Endodermal cell (in vitro differentiated cells): ENCODE data around the gene NDUFAF2. TPM values are rescaled to one million over a fixed set of nuclear protein-coding genes. Genes with fewer than 3 reads are reported as not detected.

Experiments used
- DNase-seq: peaks from one replicate; pipeline ENCODE4 v3.0.0-alpha.2; 2017
- H3K27ac ChIP-seq: 2 replicates; pipeline ENCODE4 v1.5.1; 2013; ENCODE audit warnings: mild to moderate bottlenecking, low read depth, low read length, moderate library complexity
- H3K27me3 ChIP-seq: 2 replicates; pipeline ENCODE4 v1.6.1; 2013; ENCODE audit warnings: mild to moderate bottlenecking, low read length, moderate library complexity; ENCODE audit not compliant: insufficient read depth, control insufficient read depth, poor library complexity, severe bottlenecking
- H3K36me3 ChIP-seq: 2 replicates; pipeline ENCODE4 v1.7.0; 2013; ENCODE audit warnings: mild to moderate bottlenecking, low read length, moderate library complexity; ENCODE audit not compliant: control insufficient read depth, insufficient read depth
- H3K4me1 ChIP-seq: one replicate; pipeline ENCODE4 v1.7.0; 2013; ENCODE audit warnings: low read length; ENCODE audit not compliant: control insufficient read depth, insufficient read depth
- H3K4me3 ChIP-seq: 2 replicates; pipeline ENCODE4 v1.5.1; 2013; ENCODE audit warnings: mild to moderate bottlenecking, low read length, moderate library complexity
- H3K9ac ChIP-seq: 2 replicates; pipeline ENCODE4 v1.6.1; 2013; ENCODE audit warnings: mild to moderate bottlenecking, low read length, moderate library complexity; ENCODE audit not compliant: poor library complexity, severe bottlenecking; ENCODE audit errors: extremely low read depth
- H3K9me3 ChIP-seq: 2 replicates; pipeline ENCODE4 v1.6.1; 2013; ENCODE audit warnings: mild to moderate bottlenecking, low read length, moderate library complexity; ENCODE audit not compliant: control insufficient read depth
- H3K27ac Mint-ChIP-seq: 2 replicates; pipeline ENCODE4 v1.8.0; 2020; ENCODE audit warnings: mixed read lengths
- H3K27me3 Mint-ChIP-seq: 2 replicates; pipeline ENCODE4 v1.8.0; 2021; ENCODE audit warnings: mild to moderate bottlenecking, mixed read lengths; ENCODE audit not compliant: insufficient read depth
- H3K36me3 Mint-ChIP-seq: 2 replicates; pipeline ENCODE4 v1.8.0; 2020; ENCODE audit warnings: low read depth, mixed read lengths
- H3K4me1 Mint-ChIP-seq: 2 replicates; pipeline ENCODE4 v1.8.0; 2020; ENCODE audit warnings: mixed read lengths
- H3K4me3 Mint-ChIP-seq: 2 replicates; pipeline ENCODE4 v1.8.0; 2020; ENCODE audit warnings: mild to moderate bottlenecking, moderate library complexity, mixed read lengths
- H3K9me3 Mint-ChIP-seq: 2 replicates; pipeline ENCODE4 v1.8.0; 2020; ENCODE audit warnings: mild to moderate bottlenecking, mixed read lengths
- WGBS, 2 experiments: methylation state at CpG; one replicate each; pipeline versions ENCODE4 v1.1.5 to v1.1.7; 2013; ENCODE audit warnings: missing lambda C conversion rate in 2 of 2, mixed read lengths in 1 of 2; ENCODE audit not compliant: insufficient coverage in 1 of 2, insufficient read length in 1 of 2; 5-methylcytosine and 5-hydroxymethylcytosine counted together
- total RNA-seq, 2 donors: library from RNA; stranded (reverse); fragmentation: NEBNext Ultra II Directional in 1 of 2; extraction: Animal tissue kit (Norgen Biotek cat#: 25700) in 1 of 2; gene quantifications; 2 replicates in 1 of 2; 3 replicates in 1 of 2; pipeline ENCODE4 v1.2.1, GENCODE V29; 2021
- TF ChIP-seq, protein P1 (sequence below): fragments of 200-600 bp; sonication (generic); conservative IDR thresholded peaks from 2 replicates; pipeline ENCODE4 v1.5.0; 2021; ENCODE audit warnings: antibody characterized with exemption, mild to moderate bottlenecking

NDUFAF2 gene
- total RNA-seq, 2 donors from 2014 or later: 20.5 to 23.0 TPM

DNA sequence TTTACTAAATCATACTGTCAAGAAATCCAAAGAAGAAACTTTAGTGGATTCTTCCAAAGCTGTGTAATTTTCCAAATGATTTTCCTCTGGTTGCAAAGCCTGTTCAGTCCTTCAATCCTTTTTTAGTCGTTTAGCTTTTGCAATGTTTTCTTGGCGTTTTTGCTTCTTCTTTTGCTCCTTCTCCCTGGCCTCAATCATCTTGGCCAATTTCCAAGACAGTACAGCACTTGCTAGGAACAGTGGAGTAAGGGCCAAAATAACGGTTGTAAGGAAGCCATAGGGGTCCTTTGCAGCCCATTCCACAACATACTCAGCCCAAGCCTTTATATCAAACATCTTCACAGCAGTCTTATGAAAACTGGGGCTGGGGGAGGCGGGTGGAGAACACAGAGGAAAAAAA, 214.8 kb downstream of the NDUFAF2 start:
- Mint-ChIP-seq H3K36me3 (peaks cover 48% of the 10 kb centered on the region), H3K27ac (no peak overlapping the region), H3K27me3 (no peaks in the 10 kb centered on the region), H3K4me1 (peaks cover 11% of the 10 kb centered on the region), H3K4me3 (no peak overlapping the region), H3K9me3 (peaks cover 11% of the 10 kb centered on the region)
- Histone ChIP-seq H3K4me3 (peak overlapping the region; percentile 100), H3K36me3 (peaks cover 42% of the 10 kb centered on the region), H3K4me1 (no peaks in the 10 kb centered on the region), H3K9me3 (peaks cover 9% of the 10 kb centered on the region), H3K27me3 (no peaks in the 10 kb centered on the region), H3K9ac (no peak overlapping the region), H3K27ac (no peak overlapping the region)
- WGBS, 2 experiments: 97 to 100% methylated on average over 2 to 4 of the region's 4 CpGs
- TF ChIP-seq, protein P1, sequence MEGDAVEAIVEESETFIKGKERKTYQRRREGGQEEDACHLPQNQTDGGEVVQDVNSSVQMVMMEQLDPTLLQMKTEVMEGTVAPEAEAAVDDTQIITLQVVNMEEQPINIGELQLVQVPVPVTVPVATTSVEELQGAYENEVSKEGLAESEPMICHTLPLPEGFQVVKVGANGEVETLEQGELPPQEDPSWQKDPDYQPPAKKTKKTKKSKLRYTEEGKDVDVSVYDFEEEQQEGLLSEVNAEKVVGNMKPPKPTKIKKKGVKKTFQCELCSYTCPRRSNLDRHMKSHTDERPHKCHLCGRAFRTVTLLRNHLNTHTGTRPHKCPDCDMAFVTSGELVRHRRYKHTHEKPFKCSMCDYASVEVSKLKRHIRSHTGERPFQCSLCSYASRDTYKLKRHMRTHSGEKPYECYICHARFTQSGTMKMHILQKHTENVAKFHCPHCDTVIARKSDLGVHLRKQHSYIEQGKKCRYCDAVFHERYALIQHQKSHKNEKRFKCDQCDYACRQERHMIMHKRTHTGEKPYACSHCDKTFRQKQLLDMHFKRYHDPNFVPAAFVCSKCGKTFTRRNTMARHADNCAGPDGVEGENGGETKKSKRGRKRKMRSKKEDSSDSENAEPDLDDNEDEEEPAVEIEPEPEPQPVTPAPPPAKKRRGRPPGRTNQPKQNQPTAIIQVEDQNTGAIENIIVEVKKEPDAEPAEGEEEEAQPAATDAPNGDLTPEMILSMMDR: no peak
- no peak for DNase-seq

DNA sequence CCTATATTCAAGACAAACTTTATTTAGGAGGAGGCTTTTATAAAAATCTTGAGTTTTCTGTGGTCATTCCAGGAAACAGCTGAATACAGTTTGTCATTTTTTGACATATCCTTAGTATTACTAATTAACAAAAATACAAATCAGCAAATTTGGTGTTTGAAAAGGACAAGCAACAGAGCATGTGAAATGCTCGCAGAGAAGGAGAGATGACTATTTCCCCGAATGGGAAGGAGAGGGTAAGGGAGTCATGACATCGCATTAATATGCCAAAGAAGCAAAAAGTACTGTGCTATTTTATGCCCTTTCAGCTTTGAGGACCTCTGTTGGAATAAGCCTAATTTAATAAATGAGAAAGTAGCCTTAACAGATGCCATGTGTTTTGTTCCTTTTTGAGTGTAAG, 215.5 kb downstream of the NDUFAF2 start:
- no peaks in the 10 kb centered on the region for H3K4me1 ChIP-seq
- WGBS, 2 experiments: 94 to 95% methylated on average over 3 of the region's 3 CpGs
- no peak overlapping the region for H3K27ac ChIP-seq
- H3K36me3 ChIP-seq: peaks cover 42% of the 10 kb centered on the region
- TF ChIP-seq, protein P1: no peak
- no peak overlapping the region for H3K9ac ChIP-seq
- H3K4me3 ChIP-seq: peak overlapping the region; percentile 100
- H3K27me3 ChIP-seq: no peaks in the 10 kb centered on the region
- peaks cover 9% of the 10 kb centered on the region for H3K9me3 ChIP-seq
- Mint-ChIP-seq H3K4me3 (peak overlapping the region; percentile 92), H3K27me3 (no peaks in the 10 kb centered on the region), H3K27ac (no peak overlapping the region), H3K9me3 (peaks cover 13% of the 10 kb centered on the region), H3K4me1 (peaks cover 11% of the 10 kb centered on the region), H3K36me3 (peaks cover 44% of the 10 kb centered on the region)
- no peak for DNase-seq

DNA sequence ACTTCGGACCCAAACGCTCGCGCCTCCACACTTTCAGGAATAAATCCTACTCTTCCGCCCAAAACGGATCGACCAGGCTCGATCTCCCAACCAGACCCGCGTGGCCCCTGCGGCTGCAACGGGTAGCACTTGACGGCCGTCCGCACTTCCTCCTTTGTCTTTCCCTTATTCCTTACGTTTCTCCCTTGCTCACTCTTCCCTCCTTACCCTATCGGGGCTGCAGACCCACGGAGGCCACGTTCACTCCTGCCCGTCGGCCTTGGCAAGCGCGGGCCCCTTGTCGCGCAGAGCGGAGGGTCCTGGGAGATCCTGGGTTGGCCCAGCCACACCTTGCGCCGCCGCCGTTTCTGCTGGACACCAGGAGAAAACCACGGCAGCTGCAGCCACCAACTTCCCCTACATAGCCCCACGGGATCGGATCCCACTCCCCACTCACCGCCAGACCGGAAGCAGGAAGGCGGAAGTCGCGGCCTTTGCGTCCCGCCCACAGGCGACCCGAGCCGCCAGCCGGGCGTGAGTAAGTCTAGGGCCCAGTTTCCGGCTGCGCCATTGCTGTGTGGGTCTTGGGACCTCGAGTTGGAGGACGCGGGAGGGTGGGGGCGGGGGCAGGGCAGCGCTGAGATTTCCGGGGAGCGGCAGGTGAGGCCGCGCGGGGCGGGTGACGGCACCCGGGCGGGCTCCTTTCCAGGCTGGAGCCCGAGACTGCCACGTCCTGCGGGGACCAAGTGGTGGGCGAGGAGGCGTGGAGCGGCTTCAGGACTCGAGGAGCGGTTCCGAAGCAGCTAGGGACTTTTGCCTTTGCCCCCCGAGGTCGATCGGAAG, 217.2 kb downstream of the NDUFAF2 start, which contains the start of gene SMIM15:
SMIM15 (minus strand) TSS at position 459 of the 822 bp plus-strand sequence. CDS start 2,297 bp downstream, outside the sequence.
- DNase-seq: peak; percentile 94
- Mint-ChIP-seq H3K9me3 (peaks cover 13% of the 10 kb centered on the region), H3K36me3 (peaks cover 38% of the 10 kb centered on the region), H3K27ac (peak within 1 kb of the TSS; percentile 91), H3K4me3 (peak within 1 kb of the TSS; percentile 92), H3K27me3 (no peaks in the 10 kb centered on the region), H3K4me1 (peaks cover 11% of the 10 kb centered on the region)
- H3K27ac ChIP-seq: peak within 1 kb of the TSS; percentile 94
- H3K36me3 ChIP-seq: peaks cover 35% of the 10 kb centered on the region
- peak within 1 kb of the TSS; percentile 88 for H3K9ac ChIP-seq
- TF ChIP-seq, protein P1: peak; percentile 18
- WGBS, 2 experiments: 0% methylated on average over 25 to 73 of the region's 73 CpGs
- peaks cover 9% of the 10 kb centered on the region for H3K9me3 ChIP-seq
- H3K4me3 ChIP-seq: peak within 1 kb of the TSS; percentile 100
- no peaks in the 10 kb centered on the region for H3K4me1 ChIP-seq
- H3K27me3 ChIP-seq: no peaks in the 10 kb centered on the region
